ENCODE data around the gene HMMR.

DNA sequence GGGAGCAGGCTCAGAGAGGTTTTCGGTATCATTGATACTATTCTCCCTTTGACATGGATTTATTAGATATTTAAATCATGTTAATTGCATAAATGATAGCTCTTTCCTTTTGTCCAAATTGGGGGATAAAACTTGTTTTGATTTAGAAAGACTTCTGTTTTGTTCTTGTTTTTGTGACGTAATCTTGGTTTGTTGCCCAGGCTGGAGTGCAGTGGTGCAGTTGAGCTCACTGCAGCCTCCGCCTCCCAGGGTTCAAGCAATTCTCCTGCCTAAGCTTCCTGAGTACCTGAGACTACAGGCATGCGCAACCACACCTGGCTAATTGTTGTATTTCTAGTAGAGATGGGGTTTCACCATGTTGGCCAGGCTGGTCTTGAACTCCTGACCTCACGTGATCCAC, 52.1 kb downstream of the HMMR start:
- TF ChIP-seq YY1 (IDR thresholded peaks at IDR 0.05; ENCODE audit: extremely low read depth, insufficient replicate concordance, low read depth, low read length) = no peak
- TF ChIP-seq POLR2AphosphoS5 (IDR thresholded peaks at IDR 0.05; ENCODE audit: low read depth, low read length) = no peak
- TF ChIP-seq SIN3A (IDR thresholded peaks at IDR 0.05; ENCODE audit: low read depth) = no peak
- TF ChIP-seq, protein P1, sequence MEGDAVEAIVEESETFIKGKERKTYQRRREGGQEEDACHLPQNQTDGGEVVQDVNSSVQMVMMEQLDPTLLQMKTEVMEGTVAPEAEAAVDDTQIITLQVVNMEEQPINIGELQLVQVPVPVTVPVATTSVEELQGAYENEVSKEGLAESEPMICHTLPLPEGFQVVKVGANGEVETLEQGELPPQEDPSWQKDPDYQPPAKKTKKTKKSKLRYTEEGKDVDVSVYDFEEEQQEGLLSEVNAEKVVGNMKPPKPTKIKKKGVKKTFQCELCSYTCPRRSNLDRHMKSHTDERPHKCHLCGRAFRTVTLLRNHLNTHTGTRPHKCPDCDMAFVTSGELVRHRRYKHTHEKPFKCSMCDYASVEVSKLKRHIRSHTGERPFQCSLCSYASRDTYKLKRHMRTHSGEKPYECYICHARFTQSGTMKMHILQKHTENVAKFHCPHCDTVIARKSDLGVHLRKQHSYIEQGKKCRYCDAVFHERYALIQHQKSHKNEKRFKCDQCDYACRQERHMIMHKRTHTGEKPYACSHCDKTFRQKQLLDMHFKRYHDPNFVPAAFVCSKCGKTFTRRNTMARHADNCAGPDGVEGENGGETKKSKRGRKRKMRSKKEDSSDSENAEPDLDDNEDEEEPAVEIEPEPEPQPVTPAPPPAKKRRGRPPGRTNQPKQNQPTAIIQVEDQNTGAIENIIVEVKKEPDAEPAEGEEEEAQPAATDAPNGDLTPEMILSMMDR (IDR thresholded peaks at IDR 0.05 in 2 of 3, conservative IDR thresholded peaks at IDR 0.05 in 1 of 3; ENCODE audit: borderline replicate concordance in 1 of 3, insufficient read depth in 1 of 3, low read depth in 2 of 3, low read length in 2 of 3) = no peak
- no peak for TF ChIP-seq MAX (IDR thresholded peaks at IDR 0.05)
- TF ChIP-seq, protein P2, sequence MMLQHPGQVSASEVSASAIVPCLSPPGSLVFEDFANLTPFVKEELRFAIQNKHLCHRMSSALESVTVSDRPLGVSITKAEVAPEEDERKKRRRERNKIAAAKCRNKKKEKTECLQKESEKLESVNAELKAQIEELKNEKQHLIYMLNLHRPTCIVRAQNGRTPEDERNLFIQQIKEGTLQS (IDR thresholded peaks at IDR 0.05) = no peak
- no peak for TF ChIP-seq JUND (IDR thresholded peaks at IDR 0.05)
- TF ChIP-seq EZH2 (IDR thresholded peaks at IDR 0.05) = no peak
